ENCODE data around the gene FAM13C.
"Not testable (repeated sequence)": the region's sequence is repeated elsewhere in the genome, so short reads cannot be mapped to it uniquely, and the experiment has no call there.

The FAM13C gene

DNA sequence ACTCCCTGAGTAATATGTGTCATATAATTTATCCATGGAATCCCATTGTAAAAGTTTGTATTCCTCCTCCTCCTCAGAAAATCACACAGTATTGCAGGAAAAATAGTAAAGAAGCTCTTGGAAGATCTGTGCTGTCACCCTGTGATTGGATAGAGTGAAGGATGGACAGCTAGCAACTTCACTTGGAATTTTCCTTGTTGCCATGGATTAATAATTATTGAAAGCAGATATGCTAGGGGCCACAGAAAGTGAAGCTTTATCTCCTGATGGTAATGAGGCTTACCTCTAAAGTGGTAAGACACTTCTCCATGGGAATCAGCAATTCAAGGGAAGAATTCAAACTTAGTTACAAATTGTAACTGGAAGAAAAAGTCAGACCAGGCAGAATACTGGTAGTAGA, 137.1 kb downstream of the FAM13C start:
- DNase-seq = no peak

- DNase-seq = not testable (repeated sequence)
These were observed 138.8 kb downstream of the FAM13C start for GRCh38 chr10:59223597-59223996.

DNA sequence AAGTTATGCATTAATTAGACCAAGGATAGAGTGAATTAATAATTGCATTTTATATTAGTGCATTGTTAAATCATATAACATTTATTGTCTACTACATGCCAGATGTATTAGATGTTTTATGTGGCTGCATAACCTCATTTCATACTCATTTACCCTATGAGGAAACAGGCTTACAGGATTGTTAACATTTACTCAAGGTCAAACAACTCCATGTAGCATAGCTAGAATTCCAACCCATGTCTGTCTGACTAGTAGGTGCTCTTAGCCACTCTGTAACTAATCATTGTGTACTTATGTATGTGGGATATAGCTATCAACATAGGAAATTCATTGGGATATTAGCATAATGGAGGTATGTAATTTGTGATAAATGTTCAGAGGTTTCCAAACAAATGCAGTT, 139.6 kb downstream of the FAM13C start:
- DNase-seq = no peak

- no peak for DNase-seq
These were observed 146.0 kb downstream of the FAM13C start for GRCh38 chr10:59216178-59216869.

- no peak for DNase-seq
These were observed 148.2 kb downstream of the FAM13C start for GRCh38 chr10:59214160-59214559.

- DNase-seq = no peak
These were observed 150.0 kb downstream of the FAM13C start for GRCh38 chr10:59212301-59212798.

- DNase-seq = no peak
These were observed 156.1 kb downstream of the FAM13C start for GRCh38 chr10:59206204-59206720.

Data from activated CD4-positive, CD25-positive, alpha-beta regulatory T cell (primary cell).